Tibial nerve (tissue), 4 donors: ENCODE measurements around the gene OR5D18. TPM values are rescaled to one million over a fixed set of nuclear protein-coding genes. Genes with fewer than 3 reads are reported as not detected.

Source experiments
- DNase-seq, 2 donors: peaks; one replicate each; pipeline ENCODE4 v3.0.0-alpha.2; 2019; ENCODE audit warnings: low spot score in 2 of 2
- H3K27ac ChIP-seq, 4 donors: fragments of 200-600 bp; sonication (generic) in 3 of 4; one replicate each; pipeline ENCODE4 v1.5.1; 2017 to 2019; ENCODE audit warnings: mild to moderate bottlenecking in 1 of 4
- H3K27me3 ChIP-seq, 2 donors: fragments of 200-600 bp; sonication (generic) in 1 of 2; one replicate each; pipeline versions ENCODE4 v1.5.1 to v1.6.0; 2017 to 2019
- H3K36me3 ChIP-seq, 3 donors: fragments of 200-600 bp; sonication (generic); one replicate each; pipeline ENCODE4 v1.5.1; 2018 to 2019
- H3K4me1 ChIP-seq, 4 donors: fragments of 200-600 bp; sonication (generic) in 3 of 4; one replicate each; pipeline ENCODE4 v1.5.1; 2017 to 2019
- H3K4me3 ChIP-seq, 4 donors: fragments of 200-600 bp; sonication (generic) in 3 of 4; one replicate each; pipeline ENCODE4 v1.5.1; 2017 to 2019; ENCODE audit warnings: mild to moderate bottlenecking in 1 of 4, moderate library complexity in 1 of 4
- H3K9me3 ChIP-seq, 4 donors: fragments of 200-600 bp; sonication (generic) in 3 of 4; one replicate each; pipeline ENCODE4 v1.5.1; 2017 to 2019
- CTCF ChIP-seq, 5 experiments: fragments of 200-600 bp in 3 of 5; fragments of 450-650 bp in 2 of 5; sonication (generic) in 3 of 5; IDR thresholded peaks; one replicate each; pipeline ENCODE4 v1.5.1; 2016 to 2019; ENCODE audit warnings: antibody characterized with exemption in 5 of 5, mild to moderate bottlenecking in 3 of 5, moderate library complexity in 2 of 5
- EP300 ChIP-seq, 2 donors: sonication (generic); formaldehyde crosslinking; IDR thresholded peaks; one replicate each; pipeline ENCODE4 v1.6.1; 2017; ENCODE audit warnings: antibody characterized with exemption in 2 of 2, mild to moderate bottlenecking in 1 of 2
- POLR2A ChIP-seq, 2 donors: fragments of 450-650 bp; IDR thresholded peaks; one replicate each; pipeline ENCODE4 v1.6.1; 2017; ENCODE audit warnings: antibody characterized with exemption in 2 of 2, mild to moderate bottlenecking in 2 of 2, moderate library complexity in 2 of 2
- WGBS, 2 donors: methylation state at CpG; one replicate each; pipeline ENCODE4 v1.1.5; 2018; 5-methylcytosine and 5-hydroxymethylcytosine counted together
- total RNA-seq, 4 donors: library from RNA; depleted of rRNA; stranded (reverse); fragments of >200 nt; gene quantifications; one replicate each; pipeline ENCODE4 v1.1.0, GENCODE V29; 2016

The OR5D18 gene
- total RNA-seq, 4 donors from 2014 or later, result not detected

DNA sequence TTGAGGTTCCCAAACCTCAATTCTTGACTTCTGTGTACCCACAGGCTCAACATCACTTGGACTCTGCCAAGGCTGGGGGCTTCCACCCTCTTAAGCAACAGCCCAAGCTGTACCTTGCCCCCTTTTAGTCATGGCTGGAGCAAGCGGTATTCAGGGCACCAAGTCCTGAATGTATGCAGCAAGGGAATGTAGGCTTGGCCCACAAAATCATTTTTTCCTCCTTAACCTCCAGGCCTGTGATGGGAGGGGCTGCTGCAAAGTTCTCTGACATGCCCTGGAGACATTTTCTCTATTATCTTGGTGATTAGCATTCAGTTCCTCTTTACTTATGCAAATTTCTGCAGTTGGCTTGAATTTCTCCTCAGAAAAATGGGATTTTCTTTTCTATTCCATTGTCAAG lies 13.2 kb upstream of the OR5D18 start:
- 80 to 81% methylated on average over 1 of the region's 1 CpG for WGBS, 2 donors
- Histone ChIP-seq H3K9me3 (peaks cover 0 to 15% (median 0%) of the 10 kb centered on the region in 4 donors), H3K36me3 (no peaks in the 10 kb centered on the region), H3K27ac (no peak overlapping the region), H3K4me3 (no peak overlapping the region), H3K27me3 (no peaks in the 10 kb centered on the region), H3K4me1 (no peaks in the 10 kb centered on the region)
- no peak for TF ChIP-seq EP300 (IDR thresholded peaks at IDR 0.05)
- no peak for TF ChIP-seq CTCF (IDR thresholded peaks at IDR 0.05)
- TF ChIP-seq POLR2A (IDR thresholded peaks at IDR 0.05), result no peak
- DNase-seq, result no peak

DNA sequence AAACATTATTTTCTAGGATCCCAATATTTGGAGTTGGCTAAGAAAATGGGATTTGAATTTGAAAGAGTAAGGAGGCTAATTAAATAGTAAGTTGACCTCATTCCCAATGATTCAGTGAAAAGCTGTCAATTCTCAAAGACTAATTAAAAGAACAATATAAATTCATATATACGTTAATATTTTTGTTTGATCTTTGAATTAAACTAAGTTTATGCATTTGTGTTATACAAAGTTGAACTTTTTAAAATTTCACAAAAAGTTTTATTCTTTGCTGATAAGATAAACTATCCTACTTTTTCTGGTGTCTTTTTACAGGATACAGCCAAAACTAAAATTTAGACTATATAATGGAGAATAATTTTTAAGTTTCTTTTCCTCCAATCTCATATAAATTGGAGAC lies 8.4 kb upstream of the OR5D18 start, which contains the start of gene OR5L1:
TSS of gene OR5L1 (plus strand) at position 301 of the 400 bp plus-strand sequence. CDS start 100 bp downstream, outside the sequence.
- Histone ChIP-seq H3K9me3 (peaks cover 0 to 8% (median 0%) of the 10 kb centered on the region in 4 donors), H3K36me3 (no peaks in the 10 kb centered on the region), H3K4me1 (no peaks in the 10 kb centered on the region), H3K4me3 (no peak within 1 kb of the TSS), H3K27me3 (no peaks in the 10 kb centered on the region), H3K27ac (no peak within 1 kb of the TSS)
- WGBS, 2 donors, result 49 to 80% methylated on average over 1 of the region's 1 CpG
- no peak for TF ChIP-seq CTCF (IDR thresholded peaks at IDR 0.05)
- no peak for TF ChIP-seq POLR2A (IDR thresholded peaks at IDR 0.05)
- DNase-seq, result no peak

GRCh38 chr11:55826919-55827318 lies 7.5 kb downstream of the OR5D18 start, which contains the start of gene OR5L2:
Gene OR5L2 (plus strand): TSS chr11:55827219. CDS start chr11:55827219, 0 bp downstream.
- no peaks in the 10 kb centered on the region for H3K27me3 ChIP-seq
- no peak for TF ChIP-seq EP300 (IDR thresholded peaks at IDR 0.05)
- TF ChIP-seq POLR2A (IDR thresholded peaks at IDR 0.05), result no peak
- TF ChIP-seq CTCF (IDR thresholded peaks at IDR 0.05), result no peak
- H3K36me3 ChIP-seq, result no peaks in the 10 kb centered on the region
- H3K9me3 ChIP-seq, result no peaks in the 10 kb centered on the region
- no peak within 1 kb of the TSS for H3K4me3 ChIP-seq
- DNase-seq, result no peak
- H3K27ac ChIP-seq, result no peak within 1 kb of the TSS
- H3K4me1 ChIP-seq, result no peaks in the 10 kb centered on the region

GRCh38 chr11:55838452-55838851 lies 19.0 kb downstream of the OR5D18 start, which contains the start of gene OR5D16:
Gene OR5D16 (plus strand): TSS chr11:55838752. CDS start chr11:55838752, 0 bp downstream.
- Histone ChIP-seq H3K9me3 (peaks cover 0 to 17% (median 0%) of the 10 kb centered on the region in 4 donors), H3K36me3 (no peaks in the 10 kb centered on the region), H3K27me3 (no peaks in the 10 kb centered on the region), H3K4me3 (no peak within 1 kb of the TSS), H3K4me1 (no peaks in the 10 kb centered on the region), H3K27ac (no peak within 1 kb of the TSS)
- DNase-seq, result no peak
- 30 to 55% methylated on average over 3 of the region's 3 CpGs for WGBS, 2 donors
- TF ChIP-seq POLR2A (IDR thresholded peaks at IDR 0.05), result no peak
- no peak for TF ChIP-seq EP300 (IDR thresholded peaks at IDR 0.05)
- TF ChIP-seq CTCF (IDR thresholded peaks at IDR 0.05), result no peak

DNA sequence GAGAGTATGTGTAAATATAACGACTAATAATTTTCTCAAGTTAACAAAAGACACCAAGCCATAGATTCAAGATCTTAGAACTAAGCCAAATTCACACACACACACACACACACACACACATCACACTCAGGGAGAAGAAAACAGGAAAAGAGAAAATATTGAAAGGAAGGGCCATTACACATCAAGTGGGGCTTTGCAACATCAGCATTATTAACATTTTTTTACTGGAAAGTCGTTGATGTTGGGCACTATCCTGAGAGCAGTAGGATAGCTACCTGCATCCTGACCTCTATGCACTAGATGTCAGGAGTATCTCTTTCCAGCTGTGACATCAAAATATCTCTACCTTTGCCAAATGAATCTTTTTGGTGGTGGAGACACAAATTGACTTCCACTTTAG lies 28.0 kb downstream of the OR5D18 start:
- WGBS, 2 donors, result 47 to 50% methylated on average over 2 of the region's 2 CpGs

DNA sequence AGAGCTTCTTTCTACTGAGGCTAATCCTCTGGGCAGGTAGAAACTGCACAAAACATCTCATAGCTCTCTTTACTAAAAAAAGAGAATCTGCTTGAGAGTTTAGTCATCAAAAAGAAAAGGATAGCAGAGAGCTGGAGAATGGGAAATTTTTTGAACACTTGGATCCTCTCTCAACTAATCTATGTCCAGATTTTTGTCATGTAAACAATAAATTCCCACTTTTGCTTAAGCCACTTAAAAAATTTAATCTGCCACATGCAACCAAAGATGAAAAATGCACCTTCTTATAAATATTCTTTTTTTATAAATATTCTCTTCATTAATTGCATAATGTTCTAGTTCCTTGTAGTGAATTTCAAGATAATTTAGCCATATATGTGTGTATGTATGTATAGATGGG lies 29.6 kb downstream of the OR5D18 start:
- Histone ChIP-seq H3K4me3 (no peak overlapping the region), H3K27ac (no peak overlapping the region), H3K27me3 (no peaks in the 10 kb centered on the region), H3K9me3 (no peaks in the 10 kb centered on the region), H3K36me3 (no peaks in the 10 kb centered on the region), H3K4me1 (no peaks in the 10 kb centered on the region)
- TF ChIP-seq EP300 (IDR thresholded peaks at IDR 0.05), result no peak
- DNase-seq, result no peak

More for the DNA sequence above, 28.0 kb downstream of the OR5D18 start:
- TF ChIP-seq POLR2A (IDR thresholded peaks at IDR 0.05), result no peak
- Histone ChIP-seq H3K27me3 (no peaks in the 10 kb centered on the region), H3K4me3 (no peak overlapping the region), H3K27ac (no peak overlapping the region), H3K36me3 (no peaks in the 10 kb centered on the region), H3K4me1 (no peaks in the 10 kb centered on the region), H3K9me3 (peaks cover 0 to 5% (median 0%) of the 10 kb centered on the region in 4 donors)
- DNase-seq, result no peak
